Activated naive CD8-positive, alpha-beta T cell treated with anti-CD3 and anti-CD28 coated beads, Interleukin-2, amount 50 U/mL, for 16 hours (primary cell): ENCODE measurements around the gene MCEMP1.
A peak's percentile ranks its signal among the peaks of the same experiment; 100 is the strongest.
"Not testable (repeated sequence)": the region's sequence is repeated elsewhere in the genome, so short reads cannot be mapped to it uniquely, and the experiment has no call there.

ENCODE experiments used
- DNase-seq: peaks from one replicate; pipeline ENCODE4 v3.0.0-alpha.2; 2020; ENCODE audit warnings: low read depth, low spot score

Gene MCEMP1

DNA sequence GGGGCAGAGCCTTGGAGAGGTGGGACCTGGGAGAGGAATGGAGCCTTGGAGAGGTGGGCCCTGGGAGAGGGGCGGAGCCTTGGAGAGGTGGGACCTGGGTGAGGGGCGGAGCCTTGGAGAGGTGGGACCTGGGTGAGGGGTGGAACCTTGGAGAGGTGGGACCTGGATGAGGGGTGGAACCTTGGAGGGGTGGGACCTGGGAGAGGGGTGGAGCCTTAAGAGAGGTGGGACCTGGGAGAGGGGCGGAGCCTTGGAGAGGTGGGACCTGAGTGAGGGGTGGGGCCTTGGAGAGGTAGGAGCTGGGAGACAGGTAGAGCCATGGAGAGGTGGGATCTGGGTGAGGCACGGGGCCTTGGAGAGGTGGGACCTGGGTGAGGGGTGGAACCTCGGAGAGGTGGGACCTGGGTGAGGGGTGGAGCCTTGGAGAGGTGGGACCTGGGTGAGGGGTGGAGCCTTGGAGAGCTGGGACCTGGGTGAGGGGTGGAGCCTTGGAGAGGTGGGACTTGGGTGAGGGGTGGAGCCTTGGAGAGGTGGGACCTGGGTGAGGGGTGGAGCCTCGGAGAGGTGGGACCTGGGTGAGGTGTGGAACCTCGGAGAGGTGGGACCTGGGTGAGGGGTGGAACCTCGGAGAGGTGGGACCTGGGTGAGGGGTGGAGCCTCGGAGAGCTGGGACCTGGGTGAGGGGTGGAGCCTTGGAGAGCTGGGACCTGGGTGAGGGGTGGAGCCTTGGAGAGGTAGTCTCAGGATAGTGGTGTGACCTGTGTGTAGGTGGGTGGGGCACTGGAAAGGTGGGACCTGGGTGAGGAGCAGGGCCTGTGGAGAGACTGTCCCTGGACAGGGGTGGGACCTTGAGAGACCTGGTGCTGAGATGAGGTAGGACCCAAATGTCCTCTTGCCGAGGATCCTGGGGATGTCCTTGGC, 33.0 kb upstream of the MCEMP1 start:
- not testable (repeated sequence) for DNase-seq

DNA sequence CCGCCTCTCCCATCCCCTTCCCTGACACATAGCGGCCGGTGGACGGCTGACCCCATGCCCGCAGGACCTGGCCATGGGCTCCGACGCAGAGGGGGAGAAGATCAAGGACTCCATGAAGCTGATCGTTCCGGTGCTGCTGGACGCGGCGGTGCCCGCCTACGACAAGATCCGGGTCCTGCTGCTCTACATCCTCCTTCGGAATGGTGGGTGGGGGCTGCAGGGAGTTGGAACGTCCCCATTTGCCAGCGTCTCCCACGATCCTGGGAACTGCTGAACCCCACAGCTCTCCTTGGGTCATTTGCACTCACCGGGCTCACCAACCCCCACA, 32.4 kb upstream of the MCEMP1 start:
- DNase-seq: no peak

DNA sequence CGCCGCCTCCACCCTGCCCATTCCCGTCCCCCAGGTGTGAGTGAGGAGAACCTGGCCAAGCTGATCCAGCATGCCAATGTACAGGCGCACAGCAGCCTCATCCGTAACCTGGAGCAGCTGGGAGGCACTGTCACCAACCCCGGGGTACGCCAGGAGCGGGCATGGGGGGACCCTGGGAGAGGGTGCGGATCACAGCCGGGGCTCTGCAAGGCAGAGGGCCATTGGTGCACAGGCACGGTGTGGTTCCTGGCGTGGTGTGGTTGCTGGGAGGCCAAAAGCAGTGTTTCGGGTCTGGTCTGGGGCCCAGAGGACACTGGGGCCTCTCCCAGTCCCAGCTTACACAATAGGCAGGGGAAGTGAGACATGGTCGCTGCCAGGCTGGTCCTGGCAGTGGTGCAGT, 31.7 kb upstream of the MCEMP1 start:
- no peak for DNase-seq

DNA sequence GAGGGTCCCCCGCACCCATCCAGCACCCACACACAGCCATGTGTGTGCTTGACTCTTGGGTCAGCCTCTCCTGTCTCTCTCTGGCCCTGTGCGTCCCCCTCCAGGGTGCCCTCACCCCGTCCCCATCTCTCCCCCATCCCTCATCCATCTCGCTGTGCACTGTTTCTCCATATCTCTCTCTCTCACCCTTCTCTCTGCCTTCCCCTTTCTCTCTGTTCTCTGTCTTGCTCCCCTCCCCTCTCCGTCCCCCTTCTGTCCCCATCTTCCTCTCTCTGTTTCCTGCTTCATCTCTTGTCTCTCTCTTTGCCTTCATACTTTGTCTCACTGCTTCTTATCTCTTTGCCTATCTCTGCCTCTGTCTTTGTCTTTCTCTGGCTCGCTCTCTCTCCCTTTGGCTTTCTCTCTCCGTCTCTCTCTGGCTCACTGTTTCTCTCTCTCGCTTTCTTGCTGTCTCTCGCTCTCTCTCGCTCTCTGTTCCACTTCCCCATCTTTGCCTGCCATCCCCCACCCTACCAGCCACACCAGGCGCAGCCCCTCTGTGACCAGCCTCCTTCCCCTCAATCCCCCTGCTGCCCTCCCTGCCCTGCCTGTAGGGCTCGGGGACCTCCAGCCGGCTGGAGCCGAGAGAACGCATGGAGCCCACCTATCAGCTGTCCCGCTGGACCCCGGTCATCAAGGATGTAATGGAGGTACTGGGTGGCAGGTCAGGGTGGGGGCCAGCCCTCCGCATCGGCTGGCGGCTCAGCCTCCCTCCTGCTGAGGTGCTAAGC, 31.0 kb upstream of the MCEMP1 start:
- no peak for DNase-seq

DNA sequence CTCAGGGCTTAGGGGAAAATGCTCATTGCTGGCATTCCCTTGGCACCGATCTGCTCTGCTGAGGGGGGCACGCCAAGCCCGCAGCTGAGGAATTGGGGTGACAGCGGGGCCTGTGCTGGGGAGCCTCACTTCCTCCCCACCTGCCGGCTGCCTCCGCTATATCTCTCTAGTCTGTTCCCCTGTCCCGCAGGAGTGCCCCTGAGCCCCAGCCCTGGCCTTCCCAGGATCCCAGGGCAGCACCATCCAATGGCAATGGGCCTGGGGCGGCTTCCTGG, 30.5 kb upstream of the MCEMP1 start:
- DNase-seq: no peak

DNA sequence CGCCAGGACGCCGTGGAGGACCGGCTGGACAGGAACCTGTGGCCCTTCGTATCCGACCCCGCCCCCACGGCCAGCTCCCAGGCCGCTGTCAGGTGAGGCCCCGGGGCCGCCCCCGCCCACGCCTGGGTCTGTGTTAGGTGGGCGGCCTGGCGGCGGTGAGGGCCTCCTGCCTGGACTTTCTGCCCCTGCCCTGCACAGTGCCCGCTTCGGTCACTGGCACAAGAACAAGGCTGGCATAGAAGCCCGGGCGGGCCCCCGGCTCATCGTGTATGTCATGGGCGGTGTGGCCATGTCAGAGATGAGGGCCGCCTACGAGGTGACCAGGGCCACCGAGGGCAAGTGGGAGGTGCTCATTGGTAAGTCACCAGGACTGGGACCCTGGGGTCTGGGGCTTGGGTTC, 29.7 kb upstream of the MCEMP1 start:
- DNase-seq: no peak

DNA sequence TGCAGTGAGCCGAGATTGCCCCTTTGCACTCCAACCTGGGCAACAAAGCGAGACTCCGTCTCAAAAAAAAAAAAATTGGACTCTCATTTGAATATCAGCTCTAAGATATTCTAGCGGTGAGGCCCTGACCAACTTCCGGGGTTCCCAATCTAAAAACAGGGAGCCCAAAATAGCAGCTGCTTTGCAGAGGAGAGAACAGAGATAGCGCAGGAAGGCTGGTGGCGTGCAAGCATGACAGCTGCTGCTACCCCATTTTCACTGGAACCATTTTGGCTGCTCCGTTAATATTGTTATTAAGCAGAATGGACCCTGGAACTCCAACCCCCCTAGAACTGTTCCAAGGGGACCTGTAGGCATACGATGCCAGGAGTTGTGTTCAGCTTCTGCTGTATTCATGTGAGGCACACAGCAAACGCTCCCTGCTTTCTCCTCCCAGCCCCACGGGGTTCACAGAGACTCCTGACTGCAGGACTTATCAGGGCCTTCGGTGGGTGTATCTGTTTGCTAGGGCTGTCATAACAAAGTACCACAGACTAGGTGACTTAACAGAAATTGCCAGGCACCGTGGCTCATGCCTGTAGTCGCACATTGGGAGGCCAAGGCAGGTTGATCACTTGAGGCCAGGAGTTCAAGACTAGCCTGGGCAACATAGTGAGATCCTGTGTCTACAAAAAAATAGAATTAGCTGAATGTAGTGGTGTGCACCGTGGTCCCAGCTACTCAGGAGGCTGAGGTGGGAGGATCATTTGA, 28.4 kb upstream of the MCEMP1 start:
- no peak for DNase-seq

DNA sequence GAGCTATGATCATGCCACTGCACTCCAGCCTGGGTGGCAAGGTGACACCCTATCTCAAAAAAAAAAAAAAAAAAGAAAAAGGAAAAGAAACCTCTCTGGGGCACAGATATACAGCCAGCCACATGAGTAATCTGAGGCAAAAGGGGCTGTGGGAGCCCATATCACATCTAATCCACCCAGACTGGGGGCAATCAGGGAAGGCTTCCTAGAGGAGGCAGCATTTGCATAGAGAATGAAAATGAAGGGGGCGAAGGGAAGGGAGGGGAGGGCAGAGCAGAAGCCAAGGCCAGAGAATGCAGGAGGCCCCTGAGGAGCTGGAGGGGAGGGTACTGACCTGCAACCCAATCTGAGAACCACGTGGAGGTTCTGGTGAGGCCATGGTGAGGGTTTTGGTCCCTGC, 26.7 kb upstream of the MCEMP1 start:
- DNase-seq: no peak

DNA sequence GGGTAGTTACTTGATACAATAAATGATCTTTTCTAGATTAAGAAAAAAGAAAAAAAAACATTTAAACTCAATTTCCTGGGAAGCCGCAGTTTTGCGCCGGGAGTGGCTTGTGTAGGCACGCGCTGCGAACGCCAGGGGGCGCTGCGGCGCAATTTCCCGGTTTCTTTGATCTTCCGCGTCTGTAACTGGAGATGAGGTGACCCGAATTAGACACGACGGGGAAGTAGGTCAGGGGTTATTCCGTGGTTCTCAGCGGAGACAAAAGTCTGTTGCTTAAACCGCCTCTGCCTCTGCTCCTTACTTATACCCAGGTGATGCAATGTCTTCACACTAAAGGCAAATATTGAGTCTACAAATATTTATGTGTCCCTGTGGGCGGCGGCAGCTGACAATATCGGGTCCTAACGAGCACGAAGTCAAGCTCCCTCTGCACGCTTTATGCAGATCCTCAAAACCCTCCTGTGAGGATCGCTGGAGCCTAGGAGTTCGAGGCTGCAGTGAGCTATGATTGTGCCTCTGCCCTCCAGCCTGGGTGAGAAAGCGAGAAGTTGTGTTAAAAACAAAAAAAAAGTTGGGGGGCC, 24.7 kb upstream of the MCEMP1 start:
- peak; percentile 68 for DNase-seq

DNA sequence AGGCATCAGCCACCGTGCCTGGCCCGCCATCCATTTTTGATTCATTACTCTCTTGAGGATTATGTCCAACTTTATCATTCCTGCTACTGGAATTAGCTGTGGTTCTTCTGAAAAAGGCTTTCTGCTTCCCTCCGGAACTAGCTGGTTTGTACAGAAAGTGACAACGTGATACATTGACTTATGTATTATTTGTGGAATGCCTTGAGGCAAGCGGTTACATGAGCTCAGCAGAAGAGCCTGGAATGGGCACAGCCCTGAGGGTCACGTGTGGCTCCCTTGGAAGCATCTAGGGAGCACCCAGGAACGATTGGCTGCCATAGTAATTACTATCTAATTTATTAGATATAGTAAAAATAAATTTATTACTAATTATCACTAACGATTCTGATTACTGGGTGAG, 22.5 kb upstream of the MCEMP1 start:
- no peak for DNase-seq

DNA sequence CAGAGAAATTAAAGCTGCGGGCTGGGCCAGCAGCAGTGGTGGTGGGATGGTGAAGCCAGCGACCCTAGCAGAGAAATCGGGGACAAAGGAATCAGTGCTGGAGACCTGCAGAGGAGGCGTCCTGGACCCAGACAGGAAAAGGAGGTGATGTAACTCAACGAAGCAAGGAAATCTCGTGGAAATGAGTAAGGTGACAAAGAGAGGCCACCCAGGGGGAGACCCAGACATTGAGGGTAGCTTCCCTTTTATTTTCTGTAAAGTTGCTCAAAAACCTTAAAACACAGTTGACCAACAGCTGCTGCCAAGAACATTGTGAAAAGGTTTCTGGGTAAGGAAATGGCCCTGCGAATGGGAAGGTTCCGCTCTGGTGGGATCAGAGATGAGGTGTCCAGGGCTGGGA, 21.3 kb upstream of the MCEMP1 start:
- no peak for DNase-seq

DNA sequence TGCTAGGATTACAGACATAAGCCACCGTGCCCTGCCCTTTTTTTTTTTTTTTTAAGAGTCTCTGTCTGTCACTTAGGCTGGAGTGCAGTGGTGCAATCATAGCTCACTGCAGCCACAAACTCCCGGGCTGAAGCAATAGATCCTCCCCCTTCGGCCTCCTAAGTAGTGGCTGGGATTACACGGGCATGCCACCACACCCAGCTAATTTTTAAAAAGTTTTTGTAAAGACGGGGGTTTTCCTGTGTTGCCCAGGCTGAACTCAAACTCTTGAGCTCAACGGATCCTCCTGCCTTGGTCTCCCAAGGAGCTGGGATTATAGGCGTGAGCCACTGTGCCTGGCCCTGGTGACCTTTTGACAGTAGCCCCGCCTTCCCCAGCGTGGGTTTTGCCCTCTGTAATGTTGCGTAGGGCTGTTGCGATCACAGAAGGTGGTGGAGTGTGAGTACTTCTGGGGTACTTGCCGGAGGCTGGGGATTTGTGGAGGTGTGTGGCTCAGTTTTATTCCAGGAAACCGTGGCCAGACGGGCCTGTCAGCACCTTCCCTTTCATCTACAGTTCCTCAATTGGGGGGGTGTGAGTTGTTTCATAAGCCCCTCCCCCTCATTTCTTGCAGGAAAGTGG, 19.6 kb upstream of the MCEMP1 start:
- DNase-seq: no peak

DNA sequence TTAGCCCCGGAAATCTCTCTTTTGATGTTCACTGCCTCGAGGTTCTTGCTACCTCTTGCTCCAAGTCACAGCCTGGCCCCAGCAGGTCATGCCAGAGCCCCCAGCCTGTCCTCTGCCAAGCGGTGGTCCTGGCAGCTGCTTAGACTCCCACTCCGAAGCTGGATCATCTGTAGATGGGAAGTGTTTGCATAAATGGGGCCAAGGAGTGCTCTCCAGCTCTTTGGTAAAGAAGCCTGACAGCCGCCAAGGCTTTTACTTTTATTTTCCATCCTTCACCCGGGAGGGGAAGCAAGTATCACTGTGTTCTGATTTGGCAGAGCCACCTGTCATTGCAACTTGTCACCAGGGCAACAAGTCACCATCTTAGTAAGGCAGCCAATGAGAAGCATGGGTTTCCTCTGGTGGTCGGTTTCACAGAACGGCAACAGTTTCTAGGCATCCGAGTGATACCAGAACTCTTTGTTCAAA, 18.6 kb upstream of the MCEMP1 start:
- DNase-seq: peak; percentile 25

DNA sequence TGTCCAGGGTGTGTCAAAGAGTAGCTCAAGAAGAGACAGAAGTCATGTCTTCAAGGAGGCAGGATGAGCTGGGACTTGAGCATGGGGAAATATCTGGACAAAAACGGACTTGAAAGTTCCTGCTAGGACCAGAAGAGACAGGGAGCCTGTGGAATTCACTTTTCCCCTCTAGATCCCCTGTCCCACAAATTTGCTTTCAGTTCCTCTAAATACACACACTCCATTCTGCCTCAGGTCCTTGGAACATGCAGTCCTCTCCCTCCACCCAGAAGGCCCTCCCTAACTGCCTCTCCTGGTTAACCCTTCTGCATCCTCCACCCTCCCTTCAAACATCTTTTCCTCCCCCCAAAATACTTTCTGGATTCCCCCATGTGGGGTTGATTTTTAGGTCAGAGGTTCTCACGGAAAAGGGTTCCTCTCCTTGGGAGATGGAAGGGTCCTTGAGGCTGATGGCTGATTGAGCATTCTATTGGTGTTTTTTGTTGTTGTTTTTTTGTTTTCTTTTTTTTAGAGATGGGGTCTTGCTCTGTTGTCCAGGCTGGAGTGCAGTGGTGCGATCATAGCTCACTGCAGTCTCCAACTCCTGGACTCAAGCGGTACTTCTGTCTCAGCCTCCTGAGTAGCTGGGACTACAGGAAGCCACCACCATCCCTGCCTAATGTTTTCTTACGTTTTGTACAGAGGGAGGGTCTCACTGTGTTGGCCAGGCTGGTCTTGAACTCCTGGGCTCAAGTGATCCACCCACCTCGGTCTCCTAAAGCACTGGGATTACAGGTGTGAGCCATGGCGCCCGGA, 14.9 kb upstream of the MCEMP1 start:
- no peak for DNase-seq

DNA sequence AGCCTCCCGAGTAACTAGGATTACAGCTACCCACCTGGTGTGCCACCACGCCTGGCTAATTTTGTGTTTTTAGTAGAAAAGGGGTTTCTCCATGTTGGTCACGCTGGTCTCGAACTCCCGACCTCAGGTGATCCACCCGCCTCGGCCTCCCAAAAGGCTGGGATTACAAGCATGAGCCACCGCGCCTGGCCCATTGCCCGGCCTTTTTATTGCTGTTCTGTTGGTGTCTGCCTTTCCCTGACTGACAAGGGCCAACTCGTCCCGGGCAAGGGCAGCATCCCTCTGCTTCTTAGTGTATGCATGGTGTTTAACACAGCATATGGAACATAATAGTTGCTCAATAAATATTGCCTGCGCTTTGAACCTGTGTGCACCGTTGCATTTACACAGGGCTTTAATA, 14.2 kb upstream of the MCEMP1 start:
- no peak for DNase-seq

DNA sequence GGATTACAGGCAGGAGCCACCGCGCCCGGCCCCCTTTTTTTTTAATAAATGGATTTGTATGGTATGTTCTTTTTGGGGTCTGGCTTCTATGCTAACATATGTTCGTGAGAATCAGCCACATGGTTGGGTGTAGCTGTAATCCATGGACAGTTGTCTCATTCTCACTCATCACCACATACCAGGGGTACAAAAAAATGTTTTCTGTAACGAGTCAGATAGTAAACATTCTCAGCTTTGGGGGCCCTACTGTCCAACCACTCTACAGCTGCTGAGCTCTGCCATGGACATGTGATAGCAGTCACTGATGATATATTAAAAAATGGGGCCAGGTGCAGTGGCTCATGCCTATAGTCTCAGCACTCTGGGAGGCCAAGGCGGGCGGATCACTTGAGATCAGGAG, 13.2 kb upstream of the MCEMP1 start:
- no peak for DNase-seq

DNA sequence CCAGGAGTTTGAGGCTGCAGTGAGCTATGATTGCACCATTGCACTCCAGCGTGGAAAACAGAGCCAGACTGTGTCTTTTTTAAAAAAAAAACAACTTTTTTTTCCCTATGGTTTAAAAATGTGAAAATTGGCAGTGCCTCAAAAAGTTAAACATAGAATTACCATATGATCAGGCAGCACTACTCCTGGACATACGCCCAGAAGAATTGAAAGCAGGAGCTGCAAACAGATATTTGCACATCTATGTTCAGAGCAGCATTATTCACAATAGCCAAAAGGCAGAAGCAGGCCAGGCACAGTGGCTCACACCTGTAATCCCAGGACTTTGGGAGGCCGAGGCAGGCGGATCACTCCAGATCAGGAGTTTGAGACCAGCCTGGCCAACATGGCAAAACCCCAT, 11.8 kb upstream of the MCEMP1 start:
- no peak for DNase-seq

DNA sequence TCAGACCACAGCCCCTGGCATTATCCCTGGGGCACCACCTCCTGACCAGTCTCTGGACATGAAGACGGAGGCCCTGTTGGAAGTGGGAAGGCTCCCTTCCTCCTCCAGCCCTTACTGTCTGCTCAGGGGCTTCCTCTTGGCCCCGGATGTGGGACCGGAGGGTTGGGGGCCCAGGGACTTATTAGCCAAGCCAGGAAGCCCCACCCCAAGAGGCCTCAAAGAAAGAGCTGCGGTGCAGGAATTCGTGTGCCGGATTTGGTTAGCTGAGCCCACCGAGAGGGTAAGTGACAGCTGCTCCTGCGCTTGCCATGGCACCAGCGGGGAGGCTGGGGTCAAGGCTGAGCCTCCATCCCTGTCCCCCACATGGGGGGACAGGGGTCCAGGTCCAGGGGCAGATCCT, 8.0 kb upstream of the MCEMP1 start, which contains the start of gene RETN:
RETN (plus strand) TSS at position 208 of the 400 bp plus-strand sequence. CDS start 278 bp downstream, outside the sequence.
- no peak for DNase-seq

DNA sequence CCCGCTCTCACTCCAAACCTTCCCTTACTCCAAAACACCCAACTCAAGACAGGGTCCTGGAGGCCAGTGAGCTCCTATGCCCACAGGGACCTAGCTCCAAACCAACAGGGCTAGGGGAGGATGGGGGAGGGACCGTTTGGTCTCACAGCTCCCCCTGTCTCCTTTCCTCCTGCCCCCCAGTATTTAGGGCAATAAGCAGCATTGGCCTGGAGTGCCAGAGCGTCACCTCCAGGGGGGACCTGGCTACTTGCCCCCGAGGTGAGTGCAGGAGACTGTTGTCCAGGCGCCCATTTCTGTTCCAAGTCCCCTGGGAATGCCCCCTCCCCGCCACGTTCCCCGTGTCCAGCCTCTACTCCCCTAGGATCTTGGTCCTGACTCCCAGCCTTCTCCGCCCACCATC, 7.2 kb upstream of the MCEMP1 start:
- no peak for DNase-seq

DNA sequence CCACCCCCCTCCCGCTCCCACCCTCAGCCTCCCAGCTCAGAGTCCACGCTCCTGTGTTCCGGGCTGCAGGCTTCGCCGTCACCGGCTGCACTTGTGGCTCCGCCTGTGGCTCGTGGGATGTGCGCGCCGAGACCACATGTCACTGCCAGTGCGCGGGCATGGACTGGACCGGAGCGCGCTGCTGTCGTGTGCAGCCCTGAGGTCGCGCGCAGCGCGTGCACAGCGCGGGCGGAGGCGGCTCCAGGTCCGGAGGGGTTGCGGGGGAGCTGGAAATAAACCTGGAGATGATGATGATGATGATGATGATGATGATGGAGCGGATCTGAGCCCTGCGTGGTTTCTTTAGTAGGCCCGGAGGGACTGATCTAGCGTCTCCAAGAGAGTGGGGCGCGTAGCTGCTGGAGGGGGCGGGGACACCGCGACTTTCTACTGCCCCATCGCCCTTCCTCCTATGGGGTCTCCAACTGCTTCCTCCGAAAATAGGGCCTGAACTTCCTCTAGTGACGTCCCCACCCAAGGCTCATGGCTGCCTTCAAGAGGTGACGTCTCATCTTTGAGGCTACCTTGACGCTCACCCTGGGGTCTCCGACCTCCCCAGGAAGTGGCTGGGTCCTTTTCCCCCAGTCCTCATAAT, 6.6 kb upstream of the MCEMP1 start:
- no peak for DNase-seq
